ENCODE results near the gene MRGPRG. TPM values are rescaled to one million over a fixed set of nuclear protein-coding genes. Genes with fewer than 3 reads are reported as not detected.
"Not testable (repeated sequence)": the region's sequence is repeated elsewhere in the genome, so short reads cannot be mapped to it uniquely, and the experiment has no call there.

MRGPRG gene
- total RNA-seq, 1 experiment from 2014 or later: not detected

GRCh38 chr11:3176487-3176886, 42.1 kb downstream of the MRGPRG start:
- no peak for DNase-seq (ENCODE audit: low spot score)

DNA sequence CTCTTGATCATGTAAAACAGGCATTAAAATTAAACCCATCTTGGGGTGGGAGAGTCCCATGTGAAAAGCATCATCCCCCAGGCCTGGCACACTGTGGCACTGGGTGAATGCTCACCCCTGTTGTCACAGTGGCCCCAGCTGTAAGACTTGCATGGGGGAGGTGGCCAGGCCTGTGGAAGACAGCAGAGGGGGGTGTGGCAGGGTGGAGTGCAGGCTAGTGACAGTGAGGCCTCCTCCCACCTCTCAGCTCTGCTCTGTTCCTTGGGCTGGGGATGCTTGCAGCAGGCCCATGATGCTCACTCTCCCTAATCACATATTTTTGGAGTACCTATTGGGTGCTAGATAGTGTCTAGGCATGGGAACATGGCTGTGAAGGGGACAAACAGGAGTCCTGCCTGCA, 43.4 kb downstream of the MRGPRG start:
- no peak for DNase-seq (ENCODE audit: low spot score)

DNA sequence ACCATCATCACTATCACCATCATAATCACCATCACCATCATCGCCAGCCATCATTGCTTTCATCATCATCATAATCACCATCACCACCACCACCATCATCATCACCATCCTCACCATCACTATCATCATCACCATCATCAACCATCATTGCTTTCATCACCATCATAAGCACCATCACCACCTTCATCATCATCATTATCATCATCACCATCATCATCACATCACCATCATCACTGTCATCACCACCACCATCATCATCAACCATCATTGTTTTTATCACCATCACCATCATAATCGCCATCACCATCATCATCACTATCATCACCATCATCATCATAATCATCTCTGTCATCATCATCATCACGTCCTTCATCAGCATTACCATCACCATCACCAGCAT, 44.2 kb downstream of the MRGPRG start:
- DNase-seq (ENCODE audit: low spot score): no peak

DNA sequence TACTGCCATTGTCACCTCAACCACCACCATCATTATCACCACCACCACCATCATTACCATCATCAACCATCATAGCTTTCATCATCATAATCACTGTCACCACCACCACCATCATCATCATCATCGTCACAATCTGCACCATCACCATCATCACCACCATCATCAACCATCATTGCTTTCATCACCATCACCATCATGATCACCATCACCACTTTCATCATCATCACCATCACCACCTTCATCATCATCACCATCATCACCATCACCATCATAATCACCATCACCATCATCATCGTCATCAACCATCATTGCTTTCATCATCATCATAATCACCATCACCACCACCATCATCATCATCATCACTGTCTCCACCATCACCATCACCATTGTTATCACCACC, 44.8 kb downstream of the MRGPRG start:
- DNase-seq (ENCODE audit: low spot score): no peak

DNA sequence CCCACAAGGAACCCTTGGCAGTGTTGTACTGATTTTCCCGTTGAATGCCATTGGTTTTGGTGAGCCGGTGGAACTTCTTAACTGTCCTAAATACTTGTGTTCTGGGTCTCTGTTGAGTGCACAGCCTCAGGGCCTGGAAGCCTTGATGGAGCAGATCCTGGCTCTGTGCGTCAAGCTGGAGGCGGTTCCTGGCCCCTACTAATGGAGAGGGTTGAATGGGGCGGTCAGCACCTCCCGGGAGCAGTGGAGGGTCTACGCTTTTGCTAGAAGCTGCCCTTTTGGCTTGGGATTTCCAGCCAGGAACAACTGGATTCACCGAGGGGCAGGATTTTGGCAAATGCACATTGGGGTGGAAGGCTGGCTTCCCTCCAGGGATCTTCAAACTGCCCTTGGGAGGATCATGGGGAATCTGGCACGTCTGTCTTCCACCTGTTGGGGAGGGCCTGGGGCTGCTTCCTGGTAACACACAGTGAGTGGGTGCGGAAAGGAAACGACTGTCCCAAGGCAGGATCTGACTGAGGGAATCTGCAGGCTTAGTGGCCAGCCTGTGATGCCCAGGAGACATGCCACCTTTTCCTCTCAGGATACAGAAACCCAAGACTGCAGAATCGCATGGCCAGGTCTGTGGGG, 46.6 kb downstream of the MRGPRG start:
- DNase-seq (ENCODE audit: low spot score): no peak

DNA sequence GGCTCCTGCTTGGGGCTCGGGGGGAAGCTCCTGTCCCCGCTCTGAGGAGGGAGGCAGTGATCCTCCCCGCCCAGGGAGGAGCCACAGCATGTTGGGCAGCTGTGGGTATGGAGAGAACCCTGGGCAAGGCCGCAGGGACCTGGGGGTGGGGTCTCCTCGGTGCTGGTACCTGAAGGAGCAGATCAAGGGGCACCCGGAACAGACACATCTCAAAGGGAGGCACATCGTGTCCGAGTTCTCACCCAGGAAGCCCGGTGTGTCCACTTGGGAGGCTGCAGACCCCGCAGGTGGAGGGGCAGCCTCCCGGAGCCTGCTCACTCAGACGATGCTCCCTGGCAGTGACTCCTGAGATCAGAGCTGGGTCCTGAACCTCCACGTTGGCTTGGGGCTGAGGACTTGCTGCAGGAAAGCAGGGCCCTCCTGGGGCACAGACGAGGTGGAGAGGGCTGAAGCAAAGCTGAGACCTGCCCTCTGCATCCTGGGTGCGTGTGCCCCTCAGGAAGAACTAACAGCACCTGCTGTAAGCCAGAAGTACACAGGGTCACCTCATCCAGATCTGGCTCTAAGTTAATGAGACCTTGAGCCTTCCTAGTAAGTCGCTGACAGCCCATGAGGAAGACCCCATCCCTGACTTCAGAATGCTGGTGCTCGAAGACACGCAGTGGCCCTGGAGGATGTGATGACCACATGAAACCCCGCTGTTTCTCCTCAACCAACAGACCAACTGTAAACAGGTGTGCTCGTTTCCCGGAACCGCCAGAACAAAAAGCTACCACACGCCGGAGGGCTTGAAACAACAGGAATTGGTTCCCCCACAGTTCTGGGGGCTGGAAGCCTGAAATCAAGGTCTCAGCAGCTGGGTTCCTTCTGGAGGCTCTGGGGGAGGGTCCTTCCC, 47.6 kb downstream of the MRGPRG start:
- no peak for DNase-seq (ENCODE audit: low spot score)

DNA sequence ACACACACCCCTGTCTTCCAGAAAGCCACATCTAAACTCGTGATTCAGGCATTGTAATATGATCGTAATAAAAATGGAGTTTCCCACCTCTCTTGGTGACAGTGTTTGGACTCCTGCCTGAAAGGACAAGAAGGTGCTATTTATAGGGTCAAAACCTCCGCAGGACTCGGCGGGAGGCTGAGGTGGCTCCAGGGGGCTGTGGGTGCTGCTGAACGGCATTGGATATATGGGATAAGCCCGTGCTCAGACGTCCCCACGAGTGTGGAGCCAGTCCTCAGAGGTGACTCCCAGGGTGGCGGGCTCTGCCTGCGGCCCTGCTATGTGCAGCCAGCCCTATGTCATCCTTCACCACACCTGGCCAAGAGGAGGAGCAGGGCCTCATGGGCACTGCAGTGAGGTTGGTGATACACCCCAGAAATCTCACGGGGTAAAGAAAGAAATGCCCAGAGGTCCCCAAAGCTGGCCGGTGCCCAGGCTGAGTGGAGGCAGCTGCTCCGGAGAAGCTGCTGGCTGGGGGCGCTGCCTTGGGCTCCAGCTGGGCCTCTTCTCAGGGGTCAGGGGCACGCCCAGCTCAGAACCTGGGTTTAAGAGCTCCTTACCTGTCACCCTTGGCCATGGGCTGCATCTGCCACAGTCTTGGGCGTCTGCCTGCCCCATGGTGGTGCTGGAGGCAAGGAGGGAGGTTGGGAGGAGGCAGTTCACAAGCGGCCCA, 48.4 kb downstream of the MRGPRG start:
- no peak for DNase-seq (ENCODE audit: low spot score)

DNA sequence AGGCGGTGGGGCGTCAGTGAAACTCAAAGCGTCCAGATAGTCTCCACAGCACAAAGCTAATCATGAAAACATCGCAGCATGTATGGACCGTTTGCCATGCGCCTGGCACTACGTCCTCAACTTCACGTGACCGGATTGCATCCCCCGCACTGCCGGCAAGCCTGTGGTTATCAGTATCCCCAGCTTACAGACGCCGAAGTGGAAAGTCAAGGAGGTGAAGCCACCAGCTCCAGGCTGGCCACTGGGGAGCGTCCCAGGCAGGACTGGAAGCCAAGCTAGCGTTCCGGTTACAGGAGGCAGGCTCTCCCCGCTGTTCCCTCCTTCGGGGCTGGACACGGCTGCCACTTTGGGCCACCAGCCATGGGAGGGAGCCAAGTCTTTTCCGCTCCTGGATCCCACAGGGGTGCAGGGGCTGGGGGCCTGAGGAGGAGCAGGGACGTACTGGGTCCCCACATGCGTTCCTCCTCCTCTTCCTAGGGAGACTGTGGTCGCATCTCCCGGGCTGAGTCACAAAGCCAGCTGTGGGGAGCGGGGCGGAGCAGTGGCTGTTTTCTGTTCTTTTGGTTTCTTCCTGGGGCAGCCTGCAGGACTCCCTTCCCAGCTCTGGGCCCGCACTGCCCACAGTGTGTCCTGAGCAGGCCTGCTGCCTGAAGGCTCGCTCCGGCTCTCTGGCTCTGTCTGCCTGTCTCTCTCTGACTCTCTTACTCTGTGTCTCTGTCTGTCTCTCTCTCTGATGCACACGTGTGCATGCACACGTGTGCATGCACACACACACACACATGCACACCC, 49.2 kb downstream of the MRGPRG start:
- peak; percentile 81 for DNase-seq (ENCODE audit: low spot score)

- DNase-seq (ENCODE audit: low spot score): not testable (repeated sequence)
These were observed 49.8 kb downstream of the MRGPRG start for GRCh38 chr11:3168742-3169254.

Other genes starting within 250 kb of the MRGPRG start
- gene NAP1L4, start 226.5 kb downstream of the MRGPRG start, total RNA-seq (2014; rRNA removed; shearing (Covaris generic)): 149 and 162 TPM in 2 replicates
- gene CARS1, start 161.4 kb downstream of the MRGPRG start, total RNA-seq (2014; rRNA removed; shearing (Covaris generic)): 57.2 and 60.4 TPM in 2 replicates
- gene OSBPL5, start 53.5 kb downstream of the MRGPRG start, total RNA-seq (2014; rRNA removed; shearing (Covaris generic)): 18.1 and 18.5 TPM in 2 replicates
- not detected in 2 replicates for gene MRGPRE, start 13.6 kb upstream of the MRGPRG start, total RNA-seq (2014; rRNA removed; shearing (Covaris generic))
- gene ZNF195, start 160.3 kb upstream of the MRGPRG start, total RNA-seq (2014; rRNA removed; shearing (Covaris generic)): 28.7 and 43.2 TPM in 2 replicates

Data from A172 (cell line).